ENCODE data around the gene CDHR5.
"Not testable (repeated sequence)": the region's sequence is repeated elsewhere in the genome, so short reads cannot be mapped to it uniquely, and the experiment has no call there.

GRCh38 chr11:574031-574570 lies 50.7 kb downstream of the CDHR5 start:
- TF ChIP-seq, protein P1, sequence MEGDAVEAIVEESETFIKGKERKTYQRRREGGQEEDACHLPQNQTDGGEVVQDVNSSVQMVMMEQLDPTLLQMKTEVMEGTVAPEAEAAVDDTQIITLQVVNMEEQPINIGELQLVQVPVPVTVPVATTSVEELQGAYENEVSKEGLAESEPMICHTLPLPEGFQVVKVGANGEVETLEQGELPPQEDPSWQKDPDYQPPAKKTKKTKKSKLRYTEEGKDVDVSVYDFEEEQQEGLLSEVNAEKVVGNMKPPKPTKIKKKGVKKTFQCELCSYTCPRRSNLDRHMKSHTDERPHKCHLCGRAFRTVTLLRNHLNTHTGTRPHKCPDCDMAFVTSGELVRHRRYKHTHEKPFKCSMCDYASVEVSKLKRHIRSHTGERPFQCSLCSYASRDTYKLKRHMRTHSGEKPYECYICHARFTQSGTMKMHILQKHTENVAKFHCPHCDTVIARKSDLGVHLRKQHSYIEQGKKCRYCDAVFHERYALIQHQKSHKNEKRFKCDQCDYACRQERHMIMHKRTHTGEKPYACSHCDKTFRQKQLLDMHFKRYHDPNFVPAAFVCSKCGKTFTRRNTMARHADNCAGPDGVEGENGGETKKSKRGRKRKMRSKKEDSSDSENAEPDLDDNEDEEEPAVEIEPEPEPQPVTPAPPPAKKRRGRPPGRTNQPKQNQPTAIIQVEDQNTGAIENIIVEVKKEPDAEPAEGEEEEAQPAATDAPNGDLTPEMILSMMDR (conservative IDR thresholded peaks at IDR 0.05; ENCODE audit: low read depth, low read length), result not testable (repeated sequence)
- not testable (repeated sequence) for TF ChIP-seq EZH2 (IDR thresholded peaks at IDR 0.05; ENCODE audit: borderline replicate concordance, low read depth, low read length, poor library complexity, severe bottlenecking)
